HG03442 (cell line): ENCODE measurements around the gene TRIP11.

ENCODE experiments used
- ATAC-seq: cut with Tn5 transposase; IDR thresholded peaks from one replicate; pipeline ENCODE4 v1.9.1; 2021; ENCODE audit warnings: mild to moderate bottlenecking, moderate library complexity; ENCODE audit not compliant: unreplicated experiment

TRIP11 gene

GRCh38 chr14:91961297-91962220, 78.3 kb downstream of the TRIP11 start:
- ATAC-seq: no peak

GRCh38 chr14:91957876-91958313, 82.0 kb downstream of the TRIP11 start:
- ATAC-seq: no peak

GRCh38 chr14:91956616-91957015, 83.2 kb downstream of the TRIP11 start:
- no peak for ATAC-seq

GRCh38 chr14:91955168-91955567, 84.7 kb downstream of the TRIP11 start:
- ATAC-seq: no peak

GRCh38 chr14:91953170-91953985, 86.5 kb downstream of the TRIP11 start:
- no peak for ATAC-seq

GRCh38 chr14:91947475-91948184, 92.2 kb downstream of the TRIP11 start, which contains the start of gene FBLN5:
Gene FBLN5 (minus strand): TSS chr14:91947694. CDS start chr14:91947229, 465 bp downstream.
- no peak for ATAC-seq

- no peak for ATAC-seq
Measured at GRCh38 chr14:91946622-91947474, 93.0 kb downstream of the TRIP11 start.

GRCh38 chr14:91945751-91946621, 93.9 kb downstream of the TRIP11 start:
- ATAC-seq: no peak

GRCh38 chr14:91942946-91943345, 96.9 kb downstream of the TRIP11 start:
- no peak for ATAC-seq

- no peak for ATAC-seq
Measured at GRCh38 chr14:91942128-91942527, 97.7 kb downstream of the TRIP11 start.

- no peak for ATAC-seq
Measured at GRCh38 chr14:91940209-91940608, 99.7 kb downstream of the TRIP11 start.

- no peak for ATAC-seq
Measured at GRCh38 chr14:91935586-91935985, 104.3 kb downstream of the TRIP11 start.

GRCh38 chr14:91934554-91935285, 105.1 kb downstream of the TRIP11 start:
- ATAC-seq: no peak

GRCh38 chr14:91931478-91932088, 108.3 kb downstream of the TRIP11 start:
- ATAC-seq: no peak

GRCh38 chr14:91929700-91930099, 110.2 kb downstream of the TRIP11 start:
- ATAC-seq: no peak

GRCh38 chr14:91927800-91928199, 112.1 kb downstream of the TRIP11 start:
- ATAC-seq: no peak

- no peak for ATAC-seq
Measured at GRCh38 chr14:91927191-91927590, 112.7 kb downstream of the TRIP11 start.
